GM12801 (cell line): ENCODE data around the gene KRT76.

Source experiments
- CTCF ChIP-seq: IDR thresholded peaks from one replicate; pipeline ENCODE4 v1.5.1; 2011; ENCODE audit warnings: control low read depth; ENCODE audit not compliant: insufficient read length; ENCODE audit errors: extremely low read depth

KRT76 gene

GRCh38 chr12:52794479-52795331 is 17.6 kb upstream of the KRT76 start:
- no peak for TF ChIP-seq CTCF

GRCh38 chr12:52792185-52793029 is 15.3 kb upstream of the KRT76 start:
- TF ChIP-seq CTCF = no peak

GRCh38 chr12:52791271-52792184 is 14.4 kb upstream of the KRT76 start:
- TF ChIP-seq CTCF = no peak

GRCh38 chr12:52790427-52791270 is 13.5 kb upstream of the KRT76 start:
- no peak for TF ChIP-seq CTCF

- TF ChIP-seq CTCF = no peak
These were observed 12.7 kb upstream of the KRT76 start for GRCh38 chr12:52789637-52790426.
